Cortex of kidney (tissue), 1 donor: ENCODE measurements around the gene CCDC178.
"Not testable (repeated sequence)": the region's sequence is repeated elsewhere in the genome, so short reads cannot be mapped to it uniquely, and the experiment has no call there.

ENCODE experiments used
- DNase-seq: peaks from one replicate; lab custom pipeline; 2025; lab: John Stamatoyannopoulos, UW

CCDC178 gene

DNA sequence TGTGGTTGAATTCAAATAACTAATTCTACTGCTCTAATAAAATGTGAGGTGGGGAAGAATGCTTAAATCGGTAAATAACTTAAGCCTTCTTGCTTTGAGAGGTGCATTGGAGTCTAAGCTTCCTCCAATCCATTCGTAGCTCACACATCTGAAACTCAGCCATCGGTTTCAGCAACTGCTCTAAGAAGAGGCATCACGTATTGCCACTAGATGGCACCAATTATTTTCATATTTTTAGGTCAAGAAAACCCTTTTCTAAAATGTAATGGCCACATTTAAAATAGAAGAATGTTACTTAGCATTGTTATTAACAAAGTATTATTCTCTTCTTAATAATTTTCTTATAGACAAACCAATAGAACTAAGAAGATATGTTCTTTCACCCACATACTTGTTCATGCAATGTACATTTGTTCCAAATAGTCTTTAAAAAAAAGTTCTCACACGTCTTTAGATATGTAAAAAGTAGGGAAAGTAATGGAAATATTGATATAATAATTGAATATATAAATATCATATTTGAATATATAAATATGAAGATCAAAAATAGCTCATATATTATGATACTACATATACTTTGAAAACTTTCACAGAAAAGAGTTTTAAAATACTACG lies 229.8 kb downstream of the CCDC178 start:
- no peak for DNase-seq

GRCh38 chr18:33205777-33206176 lies 234.7 kb downstream of the CCDC178 start:
- DNase-seq: no peak

DNA sequence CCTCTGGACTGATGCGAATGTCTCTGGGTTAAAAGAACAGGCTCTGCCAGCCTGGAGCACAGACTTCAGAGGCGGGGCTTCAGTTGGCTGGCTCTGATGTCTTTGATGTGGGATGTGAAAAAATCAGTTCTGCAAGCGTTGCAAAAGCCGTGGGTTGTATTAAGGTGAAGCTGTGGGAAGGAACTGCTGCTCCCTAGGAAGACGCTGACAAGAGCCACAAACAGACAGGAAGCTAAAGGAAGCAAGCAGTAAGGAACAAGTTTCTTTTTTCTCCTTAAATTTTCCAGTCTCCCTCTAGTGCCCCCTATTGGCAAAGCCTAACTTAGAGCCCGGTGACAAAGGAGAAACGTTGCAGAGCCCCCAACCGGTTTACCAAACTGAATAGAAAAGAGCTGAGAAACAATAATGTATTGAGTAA lies 239.0 kb downstream of the CCDC178 start:
- DNase-seq: no peak

DNA sequence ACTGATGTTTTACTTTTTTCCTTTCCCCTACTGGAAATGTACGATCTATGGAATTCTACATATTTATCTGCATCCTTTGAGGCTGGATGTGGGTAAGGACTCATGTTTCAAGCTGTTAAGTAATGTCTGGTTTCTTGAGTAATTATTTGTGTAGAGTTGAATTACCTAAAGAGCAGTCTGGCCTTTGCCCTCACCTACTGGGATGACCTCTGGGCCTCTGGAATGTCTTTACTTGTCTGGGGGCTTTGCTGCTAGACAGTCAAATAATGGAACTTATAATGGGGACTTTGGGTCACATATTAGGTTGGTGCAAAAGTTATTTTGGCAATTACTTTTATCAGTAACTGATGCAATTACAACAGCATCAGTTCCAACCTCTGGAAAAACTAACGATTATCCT lies 244.7 kb downstream of the CCDC178 start:
- DNase-seq: no peak

GRCh38 chr18:33194793-33195192 lies 245.7 kb downstream of the CCDC178 start:
- DNase-seq: no peak

GRCh38 chr18:33184958-33185357 lies 255.6 kb downstream of the CCDC178 start:
- no peak for DNase-seq

- no peak for DNase-seq
Observed at GRCh38 chr18:33184175-33184574, 256.3 kb downstream of the CCDC178 start.

DNA sequence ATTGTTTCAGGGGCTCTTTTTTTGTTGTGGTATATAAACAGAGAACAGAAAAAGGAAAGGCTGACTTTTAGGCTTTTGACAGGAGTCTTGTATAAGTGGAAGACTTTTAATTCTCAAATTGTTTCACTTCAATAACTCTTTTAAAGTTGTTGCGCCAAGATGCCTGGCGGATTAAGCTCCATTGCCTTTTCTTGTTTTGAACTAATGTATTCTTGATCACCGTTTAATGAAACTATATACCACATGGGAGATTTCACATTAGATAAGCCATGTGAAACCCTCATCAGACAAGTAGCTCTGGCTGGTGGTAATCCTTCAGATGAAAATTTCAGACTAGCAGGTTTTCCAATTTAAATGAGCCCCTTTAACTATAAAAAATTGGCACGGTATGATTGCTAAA lies 257.4 kb downstream of the CCDC178 start:
- no peak for DNase-seq

GRCh38 chr18:33181016-33181415 lies 259.5 kb downstream of the CCDC178 start:
- no peak for DNase-seq

DNA sequence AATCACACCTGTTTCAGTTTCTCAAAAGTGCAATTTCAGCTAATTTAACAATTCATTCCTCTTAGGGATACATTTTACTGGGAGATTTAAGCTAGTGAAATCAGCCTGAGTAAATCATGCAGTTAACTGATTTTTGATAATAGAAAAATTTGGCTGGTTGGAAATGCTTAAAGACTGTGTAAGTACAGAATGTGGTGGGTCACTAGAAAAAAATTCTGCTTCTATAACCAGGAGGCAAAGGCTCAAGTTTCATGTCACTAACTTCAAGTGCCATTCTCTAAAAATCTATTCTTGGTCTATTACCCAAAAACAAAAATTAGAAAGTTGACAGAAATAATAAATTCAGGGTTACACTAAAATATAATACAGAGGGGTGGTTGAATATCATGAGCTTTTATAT lies 271.3 kb downstream of the CCDC178 start:
- no peak for DNase-seq

GRCh38 chr18:33164121-33164520 lies 276.4 kb downstream of the CCDC178 start:
- DNase-seq: not testable (repeated sequence)

- no peak for DNase-seq
Observed at GRCh38 chr18:33161131-33161530, 279.4 kb downstream of the CCDC178 start.

GRCh38 chr18:33159151-33159550 lies 281.4 kb downstream of the CCDC178 start:
- no peak for DNase-seq

- no peak for DNase-seq
Observed at GRCh38 chr18:33157893-33158292, 282.6 kb downstream of the CCDC178 start.

- DNase-seq: no peak
Observed at GRCh38 chr18:33156906-33157470, 283.5 kb downstream of the CCDC178 start.

DNA sequence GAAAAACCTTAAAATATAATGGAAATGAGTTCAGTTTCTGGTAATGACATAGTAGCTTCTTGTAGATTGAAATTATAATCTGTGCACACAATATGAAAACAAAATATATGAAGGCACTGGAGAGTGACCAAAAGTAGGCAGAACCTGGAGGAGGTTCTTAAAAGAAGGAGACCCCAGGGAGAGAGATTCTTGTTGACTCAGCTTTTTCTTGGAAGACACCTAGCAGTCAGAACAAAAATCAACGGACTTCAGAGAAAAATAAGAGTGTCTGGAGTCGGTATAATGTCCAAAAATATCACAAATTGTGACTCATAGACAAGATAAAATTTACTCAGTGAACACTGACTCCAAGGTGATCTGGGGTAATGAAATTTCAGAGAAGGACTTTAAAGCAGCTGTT lies 286.5 kb downstream of the CCDC178 start:
- no peak for DNase-seq

DNA sequence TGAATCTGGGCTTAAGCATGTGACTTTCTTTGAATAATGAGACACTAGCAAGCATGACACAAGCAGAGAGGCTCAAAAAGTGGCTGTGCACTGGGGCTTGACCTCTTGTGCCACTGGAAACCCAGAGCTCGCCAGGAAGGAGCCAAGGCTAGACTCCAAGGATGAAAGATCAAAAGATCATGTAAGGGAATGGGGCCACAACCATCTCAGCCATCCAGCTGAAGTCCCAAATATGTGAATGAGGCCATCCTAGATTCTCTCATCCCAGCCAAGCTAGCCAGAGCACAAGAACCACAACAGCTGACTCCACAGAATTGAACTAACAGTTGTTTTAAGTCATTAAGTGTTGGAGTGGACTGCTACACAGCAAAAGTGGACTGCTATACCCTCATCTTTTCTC lies 288.1 kb downstream of the CCDC178 start:
- DNase-seq: no peak

GRCh38 chr18:33147811-33148210 lies 292.7 kb downstream of the CCDC178 start:
- DNase-seq: not testable (repeated sequence)

- DNase-seq: no peak
Observed at GRCh38 chr18:33146014-33146413, 294.5 kb downstream of the CCDC178 start.

DNA sequence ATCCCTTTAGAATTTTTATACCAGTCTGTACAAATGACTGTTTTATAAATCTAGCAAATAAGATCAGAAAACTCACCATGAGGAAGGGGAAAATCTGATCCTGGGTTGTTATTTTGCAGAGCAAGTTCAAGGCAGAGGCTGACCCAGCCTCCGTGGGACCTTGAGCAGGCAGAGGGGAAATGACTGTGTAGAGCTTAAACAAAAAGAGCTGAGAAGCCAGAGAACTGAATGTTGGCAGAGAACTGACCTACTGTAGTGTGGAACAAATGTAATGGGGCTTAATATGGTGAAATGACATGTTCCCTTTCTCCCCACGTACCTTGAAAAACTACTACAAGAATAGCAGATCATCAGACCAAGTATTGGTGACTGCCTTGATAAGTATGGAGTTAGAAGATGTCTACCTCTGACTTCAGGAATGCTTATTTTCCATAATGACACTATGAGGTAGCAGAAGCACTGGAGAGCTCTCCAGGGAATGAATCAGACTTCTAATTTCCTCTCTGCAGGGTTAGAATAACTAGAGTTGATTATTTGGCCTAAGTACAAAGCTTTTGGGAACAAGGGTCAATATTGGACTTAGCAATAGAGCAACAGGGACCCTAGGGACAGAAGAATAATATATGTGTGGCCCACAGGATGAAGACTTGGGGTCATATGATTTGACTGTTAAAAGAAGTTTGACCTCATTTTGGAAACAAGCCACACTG lies 304.4 kb downstream of the CCDC178 start:
- no peak for DNase-seq

DNA sequence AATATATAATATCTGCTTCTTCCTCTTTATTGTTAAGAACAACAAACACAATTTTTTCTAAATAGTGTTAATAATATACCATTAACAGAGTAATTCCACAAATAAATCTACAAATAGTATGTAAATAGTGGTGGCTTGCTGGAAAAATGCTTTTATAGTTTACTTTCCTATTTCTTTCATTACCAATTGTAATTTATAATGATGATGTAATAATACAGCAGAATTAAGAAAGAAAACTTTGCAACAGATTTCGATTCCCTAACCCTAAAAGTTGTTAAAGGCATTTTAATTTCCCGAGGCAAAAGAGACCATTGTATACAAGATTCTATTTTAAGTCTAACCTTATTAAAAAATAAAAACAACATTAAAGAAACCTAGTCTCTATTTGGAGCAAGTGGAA lies 307.9 kb downstream of the CCDC178 start:
- no peak for DNase-seq

- DNase-seq: no peak
Observed at GRCh38 chr18:33128581-33128980, 311.9 kb downstream of the CCDC178 start.

DNA sequence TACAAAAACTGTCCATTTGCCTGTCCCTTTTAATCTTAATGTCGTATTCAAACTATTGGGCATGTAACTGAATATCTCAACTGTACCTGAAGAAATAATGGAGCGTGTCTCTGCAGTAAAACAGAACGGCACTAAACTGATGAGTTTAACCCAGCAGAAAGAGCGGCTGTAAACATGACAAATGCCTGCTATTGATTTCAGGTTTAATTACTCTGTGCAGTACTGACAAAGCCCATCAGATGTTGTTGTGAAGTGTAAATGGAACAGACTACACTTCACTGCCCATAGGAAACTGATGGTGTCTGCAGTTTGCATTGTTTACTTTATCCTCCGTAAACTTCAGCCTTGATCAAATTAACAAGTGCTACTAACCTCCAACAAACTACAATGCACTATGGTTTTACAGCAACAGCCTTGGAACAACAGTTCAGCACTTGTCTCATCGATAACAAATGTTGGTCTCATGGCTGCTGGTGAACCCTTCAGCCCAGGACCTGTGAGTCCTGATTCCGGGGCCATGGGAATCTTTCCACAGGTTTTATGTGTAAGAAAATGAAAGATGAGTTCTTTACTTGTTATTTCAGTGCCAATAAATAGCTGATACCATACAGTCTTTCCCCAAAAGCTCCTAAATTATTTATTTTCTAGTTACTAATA lies 316.5 kb downstream of the CCDC178 start:
- no peak for DNase-seq
